Rectal smooth muscle tissue (tissue), 1 donor: ENCODE results near the gene BFAR.

Experiments
- H3K27ac ChIP-seq: one replicate; pipeline ENCODE4 v1.7.0; 2013; ENCODE audit warnings: low read depth, low read length, inconsistent platforms
- H3K27me3 ChIP-seq: one replicate; pipeline ENCODE4 v1.7.0; 2013; ENCODE audit warnings: low read length; ENCODE audit not compliant: control insufficient read depth, insufficient read depth
- H3K36me3 ChIP-seq: one replicate; pipeline ENCODE4 v1.7.0; 2013; ENCODE audit warnings: low read length; ENCODE audit not compliant: control insufficient read depth, insufficient read depth
- H3K4me1 ChIP-seq: one replicate; pipeline ENCODE4 v1.7.0; 2013; ENCODE audit warnings: low read length; ENCODE audit not compliant: control insufficient read depth, insufficient read depth
- H3K4me3 ChIP-seq: one replicate; pipeline ENCODE4 v1.7.0; 2013; ENCODE audit warnings: low read length
- H3K9ac ChIP-seq: one replicate; pipeline ENCODE4 v1.7.0; 2013; ENCODE audit warnings: low read length

The BFAR gene

DNA sequence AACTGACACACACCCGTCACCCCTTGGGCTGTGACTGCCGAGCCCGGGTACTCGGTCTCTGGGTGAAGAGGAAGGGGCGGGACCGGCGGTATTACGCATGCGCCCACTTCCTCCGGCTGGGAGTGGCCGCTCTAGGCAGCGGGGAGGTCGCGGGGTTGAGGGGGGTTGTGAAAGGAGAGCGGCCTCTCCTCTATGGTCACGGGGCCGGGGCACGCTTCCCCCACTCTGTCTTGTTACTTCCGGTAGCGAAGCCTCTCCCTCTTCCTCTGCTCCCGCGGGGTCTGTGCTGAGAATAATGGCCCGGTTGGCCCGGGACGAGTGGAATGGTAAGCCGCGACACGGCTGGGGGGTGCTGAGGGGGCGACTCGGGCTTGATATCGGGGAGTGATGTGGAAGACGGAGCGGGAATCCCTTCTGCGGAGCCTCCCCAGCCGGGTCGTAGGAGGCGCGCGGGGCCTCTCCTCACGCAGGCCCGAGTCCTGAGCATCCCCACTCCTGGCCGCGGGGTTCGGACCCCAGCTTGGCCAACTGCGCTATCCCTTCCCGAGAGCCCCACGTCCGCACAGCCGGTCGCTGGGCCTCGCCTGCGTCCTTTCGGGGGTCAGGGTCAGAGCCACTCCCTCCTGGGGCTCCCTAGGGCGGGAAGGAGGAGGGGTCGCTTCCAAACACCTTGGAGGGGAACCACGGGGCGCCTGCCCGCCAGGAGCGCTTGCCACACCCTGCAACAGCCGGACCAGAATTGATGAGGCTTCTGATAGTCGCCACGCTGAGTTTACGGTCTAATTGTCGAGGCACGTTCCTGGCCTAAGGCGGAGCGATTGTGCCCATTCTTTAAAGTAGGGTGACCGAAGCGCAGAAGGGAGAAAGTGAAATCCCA is at the start of gene BFAR:
TSS of gene BFAR (plus strand) at position 259 of the 877 bp plus-strand sequence. CDS start 11,396 bp downstream, outside the sequence.
- peak within 1 kb of the TSS; percentile 93 for H3K27ac ChIP-seq
- peak within 1 kb of the TSS; percentile 96 for H3K9ac ChIP-seq
- no peaks in the 10 kb centered on the region for H3K36me3 ChIP-seq
- H3K4me1 ChIP-seq = peaks cover 6% of the 10 kb centered on the region
- H3K4me3 ChIP-seq = peak within 1 kb of the TSS; percentile 98
- H3K27me3 ChIP-seq = no peaks in the 10 kb centered on the region

DNA sequence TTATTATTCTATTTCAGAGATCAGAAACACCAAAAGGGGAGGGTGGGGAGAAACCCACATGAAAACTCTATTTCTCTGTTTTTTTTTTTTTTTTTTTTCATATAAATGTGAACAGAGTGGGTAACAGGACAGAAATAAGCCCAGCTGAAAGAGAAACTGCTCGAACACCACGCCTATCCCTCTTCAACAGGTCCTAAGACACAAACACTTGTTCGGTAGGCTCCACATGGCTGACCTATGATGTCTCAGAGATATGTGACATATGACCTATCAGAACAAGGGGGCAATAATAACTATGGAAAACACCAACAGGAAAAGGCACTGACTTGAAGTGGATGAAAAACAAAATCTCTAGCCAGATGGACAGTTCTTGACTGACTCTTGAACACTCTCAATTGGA is 47.5 kb upstream of the BFAR start:
- Histone ChIP-seq H3K4me3 (no peak overlapping the region), H3K4me1 (no peaks in the 10 kb centered on the region), H3K27me3 (no peaks in the 10 kb centered on the region), H3K27ac (no peak overlapping the region), H3K36me3 (peaks cover 7% of the 10 kb centered on the region), H3K9ac (no peak overlapping the region)

DNA sequence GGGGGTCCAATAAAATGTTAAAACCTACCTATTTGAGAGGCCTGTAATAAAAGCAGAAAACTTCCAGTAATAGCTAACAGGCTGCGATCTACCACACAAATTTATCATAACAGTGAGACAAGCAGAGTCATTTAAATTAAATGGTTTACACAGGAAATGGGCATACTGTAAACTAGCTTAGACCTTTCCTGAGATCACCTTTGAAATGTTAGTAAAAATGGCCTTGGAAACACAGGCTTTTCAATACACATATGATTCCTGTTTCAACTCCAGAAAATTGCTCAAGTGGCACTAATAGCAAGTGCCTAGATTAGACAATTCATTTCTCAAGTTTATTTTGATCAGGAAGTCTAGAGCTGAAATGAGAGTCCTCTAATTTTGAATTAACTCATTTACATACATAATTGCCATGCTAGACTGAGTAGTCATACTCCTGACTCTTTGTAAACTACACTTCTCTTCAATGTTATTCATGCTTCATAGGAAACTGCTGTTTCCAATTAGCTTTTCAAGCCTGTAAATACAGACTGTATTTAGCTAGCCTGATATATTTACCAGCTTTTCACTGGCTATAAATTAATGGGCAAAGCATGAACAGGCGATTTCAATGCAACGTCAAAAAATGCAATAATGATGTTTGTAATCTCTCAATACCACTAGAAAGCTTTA is 46.0 kb upstream of the BFAR start:
- Histone ChIP-seq H3K4me3 (no peak overlapping the region), H3K27me3 (no peaks in the 10 kb centered on the region), H3K4me1 (no peaks in the 10 kb centered on the region), H3K9ac (no peak overlapping the region), H3K36me3 (peaks cover 7% of the 10 kb centered on the region), H3K27ac (no peak overlapping the region)

- Histone ChIP-seq H3K36me3 (peaks cover 16% of the 10 kb centered on the region), H3K4me1 (no peaks in the 10 kb centered on the region), H3K9ac (no peak overlapping the region), H3K27me3 (no peaks in the 10 kb centered on the region), H3K4me3 (no peak overlapping the region), H3K27ac (no peak overlapping the region)
These were observed 32.6 kb upstream of the BFAR start for GRCh38 chr16:14600164-14600563.

DNA sequence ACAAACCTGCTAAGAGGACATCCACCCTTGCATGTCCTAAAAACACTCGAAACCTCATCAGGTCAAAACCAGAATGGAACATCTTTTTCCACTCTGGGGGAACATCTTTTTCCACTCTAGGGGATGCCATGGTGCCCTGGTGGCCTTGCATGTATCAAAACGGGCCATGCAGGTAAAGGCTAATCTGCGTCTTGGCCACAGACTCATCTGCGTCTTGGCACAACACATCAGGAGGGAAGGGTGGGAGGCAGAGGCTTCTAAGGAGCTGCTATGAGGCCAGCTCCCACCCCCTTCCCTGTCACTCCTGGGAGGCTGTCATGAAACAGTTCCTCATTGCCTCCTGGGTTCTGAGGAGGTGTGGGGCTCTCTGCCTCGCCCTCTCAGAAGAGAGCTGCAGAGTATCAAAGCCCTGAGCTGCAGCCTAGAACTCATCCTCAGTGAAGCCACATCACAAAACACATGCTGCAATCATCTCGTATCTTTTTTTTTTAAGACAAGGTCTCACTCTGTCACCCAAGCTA is 30.2 kb upstream of the BFAR start:
- no peak overlapping the region for H3K9ac ChIP-seq
- no peak overlapping the region for H3K27ac ChIP-seq
- H3K4me1 ChIP-seq = no peaks in the 10 kb centered on the region
- H3K27me3 ChIP-seq = no peaks in the 10 kb centered on the region
- no peak overlapping the region for H3K4me3 ChIP-seq
- H3K36me3 ChIP-seq = peaks cover 23% of the 10 kb centered on the region

DNA sequence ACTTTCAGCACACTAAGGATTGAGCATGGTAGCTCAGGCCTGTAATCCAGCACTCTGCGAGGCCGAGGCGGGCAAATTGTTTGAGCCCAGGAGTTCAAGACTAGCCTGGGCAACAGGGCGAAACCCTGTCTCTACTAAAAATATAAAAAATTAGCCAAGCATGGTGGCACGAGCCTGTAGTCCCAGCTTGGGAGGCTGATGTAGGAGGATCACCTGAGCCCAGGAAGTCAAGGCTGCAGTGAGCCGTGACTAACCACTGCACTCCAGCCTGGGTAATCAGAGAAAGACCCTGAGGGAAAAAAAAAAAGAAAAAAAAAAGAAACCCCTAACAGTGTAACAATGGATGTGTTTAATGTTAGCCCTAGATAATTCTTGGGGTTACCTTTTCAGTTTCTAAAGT is 26.6 kb upstream of the BFAR start:
- Histone ChIP-seq H3K4me3 (no peak overlapping the region), H3K27me3 (no peaks in the 10 kb centered on the region), H3K9ac (no peak overlapping the region), H3K27ac (no peak overlapping the region), H3K4me1 (no peaks in the 10 kb centered on the region), H3K36me3 (peaks cover 27% of the 10 kb centered on the region)

DNA sequence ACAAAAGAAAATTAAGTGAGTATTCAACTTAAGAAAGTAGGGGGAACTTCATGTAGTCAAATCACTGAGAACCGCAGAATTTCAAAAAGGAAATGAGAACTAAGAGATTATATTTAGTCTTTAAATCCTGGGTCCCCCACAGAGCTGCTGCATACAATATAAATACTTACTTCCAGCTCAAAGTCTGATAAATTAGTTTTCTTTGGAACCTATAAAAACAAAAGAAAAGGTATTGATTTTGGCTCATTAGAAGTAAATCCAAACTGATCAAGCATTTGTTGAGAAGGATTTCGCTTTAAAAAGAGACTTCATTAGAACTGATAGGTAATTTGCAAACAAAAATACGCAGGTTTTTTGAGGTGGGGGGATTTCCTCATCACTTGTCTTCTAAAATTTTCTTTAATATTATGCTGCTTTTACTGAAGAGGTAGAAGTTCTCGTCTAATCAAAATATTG is 24.6 kb upstream of the BFAR start:
- H3K4me1 ChIP-seq = no peaks in the 10 kb centered on the region
- peaks cover 19% of the 10 kb centered on the region for H3K36me3 ChIP-seq
- no peak overlapping the region for H3K27ac ChIP-seq

DNA sequence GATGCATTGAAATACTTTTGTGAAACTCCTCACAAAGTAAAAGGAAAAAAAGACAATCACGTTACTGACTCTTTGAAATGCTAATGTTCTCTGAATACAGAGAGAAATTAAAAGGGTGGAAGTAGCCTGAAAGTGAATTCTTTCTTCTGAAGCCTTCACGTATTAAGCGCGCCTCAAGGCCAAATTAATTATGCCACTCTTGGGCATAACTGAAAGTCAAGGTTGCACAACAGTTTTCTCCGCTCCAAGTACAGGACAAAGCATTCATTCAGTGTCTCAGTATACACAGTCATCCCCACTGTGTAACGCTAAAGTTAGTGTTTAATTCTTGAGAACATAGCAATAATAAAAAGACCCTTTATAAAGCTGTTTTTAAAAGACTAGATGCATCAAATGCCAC is 24.1 kb upstream of the BFAR start:
- Histone ChIP-seq H3K36me3 (peaks cover 16% of the 10 kb centered on the region), H3K27me3 (no peaks in the 10 kb centered on the region), H3K9ac (no peak overlapping the region), H3K4me1 (no peaks in the 10 kb centered on the region), H3K4me3 (no peak overlapping the region), H3K27ac (no peak overlapping the region)

More for the DNA sequence above, 24.6 kb upstream of the BFAR start:
- Histone ChIP-seq H3K4me3 (no peak overlapping the region), H3K27me3 (no peaks in the 10 kb centered on the region), H3K9ac (no peak overlapping the region)

GRCh38 chr16:14609716-14610115 is 23.0 kb upstream of the BFAR start:
- peaks cover 21% of the 10 kb centered on the region for H3K36me3 ChIP-seq
- H3K27ac ChIP-seq = no peak overlapping the region
- H3K27me3 ChIP-seq = no peaks in the 10 kb centered on the region

GRCh38 chr16:14611660-14612059 is 21.1 kb upstream of the BFAR start:
- Histone ChIP-seq H3K27ac (no peak overlapping the region), H3K27me3 (no peaks in the 10 kb centered on the region), H3K36me3 (peaks cover 20% of the 10 kb centered on the region), H3K4me3 (no peak overlapping the region), H3K4me1 (no peaks in the 10 kb centered on the region), H3K9ac (no peak overlapping the region)

More at GRCh38 chr16:14609716-14610115, 23.0 kb upstream of the BFAR start:
- no peak overlapping the region for H3K4me3 ChIP-seq
- H3K4me1 ChIP-seq = no peaks in the 10 kb centered on the region
- no peak overlapping the region for H3K9ac ChIP-seq

DNA sequence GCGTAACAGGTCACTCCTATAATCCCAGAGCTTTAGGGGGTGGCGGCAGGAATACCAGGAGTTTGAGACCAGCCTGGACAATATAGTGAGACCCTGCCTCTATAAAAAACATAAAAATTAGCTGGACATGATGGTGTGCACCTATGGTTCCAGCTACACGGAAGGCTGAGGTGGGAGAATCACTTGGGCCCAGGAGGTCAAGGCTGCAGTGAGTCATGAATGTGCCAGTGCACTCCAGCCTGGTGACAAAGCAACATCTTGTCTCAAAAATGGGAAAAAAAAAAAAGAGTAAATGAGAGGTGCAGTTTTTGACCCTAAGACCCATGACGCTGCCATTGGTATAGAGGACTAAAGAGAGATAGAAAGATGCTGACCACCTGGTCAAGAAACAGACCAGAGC is 18.8 kb upstream of the BFAR start:
- Histone ChIP-seq H3K36me3 (peaks cover 16% of the 10 kb centered on the region), H3K4me3 (no peak overlapping the region), H3K4me1 (no peaks in the 10 kb centered on the region), H3K9ac (no peak overlapping the region), H3K27ac (no peak overlapping the region), H3K27me3 (no peaks in the 10 kb centered on the region)

DNA sequence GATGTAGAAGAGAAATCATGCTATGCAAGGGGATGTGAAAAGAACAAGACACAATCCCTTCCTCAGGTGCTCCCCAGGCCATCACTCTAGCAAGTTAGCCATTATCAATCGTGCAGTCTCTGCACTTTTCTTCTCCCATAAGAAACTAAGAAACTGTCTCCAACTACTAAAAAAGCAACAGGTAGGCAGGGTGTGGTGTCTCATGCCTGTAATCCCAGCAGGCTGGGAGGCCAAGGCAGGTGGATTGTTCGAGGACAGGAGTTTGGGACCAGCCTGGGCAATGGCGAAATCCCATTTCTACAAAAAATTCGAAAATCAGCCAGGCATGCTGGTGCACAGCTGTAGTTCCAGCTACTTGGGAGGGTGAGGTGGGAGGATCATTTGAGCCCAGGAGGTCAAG is 16.5 kb upstream of the BFAR start:
- Histone ChIP-seq H3K27ac (no peak overlapping the region), H3K27me3 (no peaks in the 10 kb centered on the region), H3K9ac (no peak overlapping the region), H3K36me3 (peaks cover 10% of the 10 kb centered on the region), H3K4me3 (no peak overlapping the region), H3K4me1 (no peaks in the 10 kb centered on the region)
